Fibroblast of skin of right quadriceps (primary cell): Measurements from ENCODE around the gene FAM222B.
"Not testable (repeated sequence)": the region's sequence is repeated elsewhere in the genome, so short reads cannot be mapped to it uniquely, and the experiment has no call there.

Experiments used
- DNase-seq: peaks from one replicate; pipeline ENCODE4 v3.0.0-alpha.2; 2013

FAM222B gene

GRCh38 chr17:28839221-28839620 is 3.4 kb downstream of the FAM222B start:
- DNase-seq = no peak

GRCh38 chr17:28836541-28836940 is 6.0 kb downstream of the FAM222B start:
- DNase-seq = not testable (repeated sequence)

GRCh38 chr17:28834420-28834819 is 8.2 kb downstream of the FAM222B start:
- no peak for DNase-seq

DNA sequence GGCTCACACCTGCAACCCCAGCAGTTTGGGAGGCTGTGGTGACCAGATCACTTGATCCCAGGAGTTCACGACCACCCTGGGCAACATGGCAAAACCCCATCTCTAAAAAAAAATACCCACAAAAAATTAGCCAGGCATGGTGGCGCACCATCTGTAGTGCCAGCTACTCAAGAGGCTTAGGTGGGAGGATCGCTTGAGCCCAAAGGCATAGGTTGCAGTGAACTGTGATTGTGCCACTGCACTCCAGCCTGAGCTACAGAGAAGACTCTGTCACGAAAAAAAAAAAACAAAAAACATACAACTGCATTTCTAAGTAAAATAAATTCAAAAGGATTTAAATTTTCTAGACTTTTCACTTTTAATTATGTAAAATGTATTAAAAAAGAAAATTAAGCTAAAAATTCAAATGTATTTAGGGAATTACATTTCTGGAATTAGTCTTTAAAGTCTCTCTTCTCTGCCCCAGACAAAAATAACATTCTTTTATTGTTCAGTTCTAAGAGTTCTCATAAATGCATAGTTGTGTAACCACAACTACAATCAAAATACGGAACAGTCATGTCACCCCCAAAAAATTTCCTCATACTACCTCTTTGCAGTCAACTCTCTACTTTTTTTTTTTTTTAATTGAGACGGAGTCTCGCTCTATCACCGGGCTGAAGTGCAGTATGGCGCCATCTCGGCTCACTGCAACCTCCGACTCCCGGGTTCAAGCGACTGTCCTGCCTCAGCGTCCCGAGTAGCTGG is 14.1 kb downstream of the FAM222B start:
- DNase-seq = peak; percentile 34

GRCh38 chr17:28827672-28828071 is 14.9 kb downstream of the FAM222B start:
- no peak for DNase-seq

- DNase-seq = no peak
Measured at GRCh38 chr17:28819582-28819981, 23.0 kb downstream of the FAM222B start.

GRCh38 chr17:28818819-28819221 is 23.8 kb downstream of the FAM222B start:
- DNase-seq = no peak

DNA sequence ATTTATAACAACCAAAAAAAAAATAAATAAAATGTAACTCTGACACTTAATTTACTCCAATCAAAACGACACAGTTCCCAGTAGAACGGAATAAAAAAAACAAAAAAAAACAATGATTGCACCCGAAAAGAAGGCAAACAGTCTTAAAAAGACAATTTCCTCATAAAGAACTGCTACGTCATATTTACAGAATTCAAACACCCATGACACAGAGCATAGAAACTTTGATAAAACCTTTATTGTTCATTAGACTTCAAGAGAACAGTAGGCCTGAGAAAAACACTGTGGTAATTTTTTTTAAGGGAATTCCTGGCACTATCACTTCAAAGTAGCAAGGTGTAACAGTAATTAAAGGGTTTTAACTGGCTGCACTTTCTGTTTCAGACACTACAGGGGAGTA is 26.1 kb downstream of the FAM222B start:
- no peak for DNase-seq

GRCh38 chr17:28812748-28813377 is 29.7 kb downstream of the FAM222B start:
- DNase-seq = peak; percentile 50

GRCh38 chr17:28812091-28812747 is 30.4 kb downstream of the FAM222B start:
- peak; percentile 97 for DNase-seq

- DNase-seq = peak; percentile 12
Measured at GRCh38 chr17:28811651-28812090, 30.9 kb downstream of the FAM222B start.

- DNase-seq = no peak
Measured at GRCh38 chr17:28810437-28810836, 32.2 kb downstream of the FAM222B start.

DNA sequence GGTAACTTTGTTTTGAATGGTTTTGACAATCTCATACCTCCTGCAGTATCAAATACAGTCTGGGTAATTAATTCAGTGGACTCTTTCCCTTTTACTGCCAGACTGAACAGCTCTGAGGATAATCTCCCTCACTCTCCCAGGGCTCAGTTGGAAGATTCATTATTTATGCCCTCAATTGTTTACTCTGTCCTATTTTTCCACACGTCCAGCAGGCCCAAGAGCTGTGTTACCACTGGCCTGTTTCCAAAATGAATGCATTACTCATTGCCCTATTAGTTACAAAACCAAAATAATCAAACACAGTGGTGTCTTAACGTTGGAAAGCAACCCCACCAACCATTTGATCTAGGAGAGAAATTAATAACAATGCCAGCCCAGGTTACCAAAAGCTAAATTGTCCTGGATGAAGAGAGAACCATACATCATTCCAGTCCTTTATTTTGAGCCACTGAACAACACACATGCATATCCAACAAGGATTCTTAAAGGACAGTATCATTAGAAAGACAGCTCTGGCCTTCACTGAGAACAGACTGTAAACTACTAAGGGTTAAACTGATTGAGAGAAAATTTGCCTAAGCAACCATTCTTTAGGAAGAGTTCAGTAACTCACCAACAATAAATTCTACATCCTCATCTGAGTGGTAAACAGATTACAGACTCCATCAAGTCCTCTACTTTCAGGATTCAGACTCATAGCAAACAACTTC is 34.5 kb downstream of the FAM222B start:
- peak; percentile 83 for DNase-seq

DNA sequence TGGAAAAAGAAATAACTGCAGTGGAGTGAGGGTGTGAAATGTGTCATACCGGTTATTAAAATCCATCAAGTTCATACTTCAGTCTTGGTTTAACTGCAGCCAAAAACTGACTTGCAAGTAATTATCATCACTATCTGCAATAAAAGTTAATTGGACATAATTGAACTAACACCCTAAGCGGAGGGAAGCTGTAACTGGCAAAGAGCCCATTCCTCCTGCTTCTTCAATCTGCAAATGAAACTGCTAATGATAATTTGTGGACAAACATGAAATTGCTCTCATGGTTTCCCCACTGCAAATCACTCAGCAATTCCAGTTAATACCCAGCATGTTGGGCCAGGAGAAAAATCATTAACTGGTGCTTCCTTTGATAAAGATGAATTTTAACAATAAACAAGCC is 46.5 kb downstream of the FAM222B start:
- no peak for DNase-seq

DNA sequence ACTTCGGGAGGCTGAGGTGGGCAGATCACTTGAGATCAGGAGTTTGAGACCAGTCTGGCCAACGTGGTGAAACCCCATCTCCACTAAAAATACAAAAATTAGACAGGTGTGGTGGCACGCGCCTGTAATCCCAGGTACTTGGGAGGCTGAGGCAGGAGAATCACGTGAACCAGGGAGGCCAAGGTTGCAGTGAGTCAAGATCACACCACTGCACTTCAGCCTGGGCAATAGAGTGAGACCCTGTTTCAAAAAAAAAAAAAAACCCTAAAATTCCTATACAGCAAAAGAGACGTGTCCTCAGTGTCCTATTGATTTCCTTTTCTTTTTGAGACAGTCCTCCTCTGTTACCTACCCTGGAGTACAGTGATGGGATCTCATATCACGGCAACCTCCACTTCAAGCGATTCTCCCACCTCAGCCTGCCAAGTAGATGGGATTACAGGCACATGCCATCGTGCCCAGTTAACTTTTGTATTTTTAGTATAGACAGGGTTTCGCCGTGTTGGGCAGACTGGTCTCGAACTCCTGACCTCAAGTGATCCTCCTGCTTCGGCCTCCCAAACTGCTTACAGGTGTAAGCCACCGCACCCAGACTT is 47.6 kb downstream of the FAM222B start:
- not testable (repeated sequence) for DNase-seq

DNA sequence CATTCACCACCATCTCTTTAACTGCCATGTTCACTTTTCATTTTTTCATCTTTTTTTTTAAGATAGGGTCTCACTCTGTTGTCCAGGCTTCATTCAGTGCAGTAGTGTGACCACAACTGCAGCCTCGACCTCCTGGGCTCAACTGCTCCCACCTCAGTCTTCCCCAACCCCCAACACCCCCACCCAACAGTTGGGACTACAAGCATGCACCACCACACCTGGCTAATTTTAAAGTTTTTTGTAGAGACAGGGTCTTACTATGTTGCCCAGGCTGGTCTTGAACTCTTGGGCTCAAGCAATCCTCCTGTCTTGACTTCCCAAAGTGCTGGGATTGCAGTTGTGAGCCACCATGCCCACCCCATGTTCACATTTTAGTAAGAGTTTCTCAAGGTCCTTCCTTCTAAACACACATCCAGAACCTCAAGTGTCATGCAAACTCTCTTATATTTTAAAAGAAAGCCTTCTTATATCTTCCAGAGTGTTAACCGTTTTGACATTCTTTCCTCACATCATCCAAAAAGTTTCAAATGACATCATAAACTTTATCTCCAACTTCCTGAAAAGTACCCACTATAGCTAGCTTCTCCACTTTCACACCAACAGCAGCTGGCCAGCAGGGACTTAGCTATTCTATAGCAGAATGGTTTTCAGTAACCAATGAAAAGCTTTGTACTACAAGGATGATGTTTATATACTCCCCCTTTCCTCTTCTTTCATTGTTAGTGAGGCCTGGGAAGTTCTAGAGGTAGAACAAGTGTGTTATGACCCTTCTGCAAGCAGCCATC is 49.5 kb downstream of the FAM222B start:
- no peak for DNase-seq

DNA sequence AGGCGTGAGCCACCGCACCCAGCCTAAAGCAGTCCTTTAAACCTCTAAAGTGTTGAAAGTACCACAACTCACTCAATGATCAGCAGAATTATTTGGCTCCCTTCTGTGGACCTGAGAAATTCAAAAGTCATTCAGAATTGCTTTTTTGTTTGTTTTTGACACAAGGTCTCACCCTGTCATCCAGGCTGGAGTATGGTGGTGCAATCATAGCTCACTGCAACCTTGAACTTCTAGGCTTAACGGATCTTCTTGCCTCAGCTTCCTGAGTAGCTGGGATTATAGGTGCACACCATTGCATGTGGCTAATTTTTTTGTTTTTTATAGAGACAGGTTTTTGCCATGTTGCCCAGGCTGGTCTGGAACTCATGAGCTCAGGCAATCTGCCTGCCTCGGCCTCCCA is 54.5 kb downstream of the FAM222B start:
- DNase-seq = no peak

DNA sequence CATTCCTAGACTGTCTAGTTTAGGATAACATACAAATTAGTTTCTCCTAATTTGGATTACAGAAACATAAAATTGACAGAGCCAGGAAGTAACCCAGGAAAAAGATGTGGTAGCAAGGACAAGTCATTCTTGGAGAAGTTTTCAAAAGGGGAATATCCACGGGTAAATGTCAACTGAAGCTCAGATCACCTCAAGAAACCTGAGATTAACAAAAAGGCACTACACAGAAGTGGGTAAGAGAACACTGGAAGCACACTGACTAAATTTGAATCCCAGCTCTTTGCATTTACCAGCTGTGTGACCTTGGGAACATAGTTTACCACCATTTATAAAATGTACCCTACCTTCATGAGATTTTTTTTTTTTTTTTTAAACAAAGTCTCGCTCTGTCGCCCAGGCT is 59.4 kb downstream of the FAM222B start:
- no peak for DNase-seq

GRCh38 chr17:28779601-28780000 is 63.0 kb downstream of the FAM222B start:
- DNase-seq = not testable (repeated sequence)

- no peak for DNase-seq
Measured at GRCh38 chr17:28777178-28777577, 65.4 kb downstream of the FAM222B start.

DNA sequence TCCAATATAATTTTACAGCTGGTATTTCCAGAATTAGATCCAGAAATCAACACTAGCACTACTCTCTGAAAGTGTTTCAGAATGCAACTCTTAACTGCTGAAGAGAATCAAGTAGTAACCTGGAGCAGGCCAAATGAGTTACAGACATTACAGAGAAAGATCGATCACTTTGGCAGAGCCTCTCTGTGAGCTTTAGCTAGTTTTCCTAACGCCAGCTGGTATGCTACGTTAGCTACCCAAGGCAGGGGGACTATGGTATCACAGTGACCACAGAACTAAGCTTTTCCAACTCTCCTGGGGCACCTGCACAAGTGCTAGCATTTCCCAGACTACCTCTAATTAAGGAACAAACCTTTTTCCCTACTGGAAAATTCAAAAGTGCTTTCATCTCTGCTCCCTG is 68.4 kb downstream of the FAM222B start:
- DNase-seq = no peak

DNA sequence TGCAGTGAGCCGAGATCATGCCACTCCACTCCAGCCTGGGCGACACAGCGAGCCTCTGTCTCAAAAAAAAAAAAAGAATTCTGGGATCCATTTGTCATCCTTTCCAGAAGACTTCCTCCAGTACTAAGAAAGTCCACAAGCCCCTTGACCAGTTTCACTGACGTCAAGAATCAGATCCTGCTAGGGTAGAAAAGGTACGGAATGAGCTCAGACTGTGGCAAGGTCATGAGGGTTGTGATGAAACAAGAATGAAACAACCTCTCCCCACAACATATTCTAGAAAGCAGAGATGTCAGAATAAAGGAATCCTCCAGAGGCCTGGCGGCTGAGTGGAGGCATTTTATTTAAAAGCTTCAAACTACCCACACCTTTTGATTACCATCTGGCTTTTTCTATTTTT is 68.9 kb downstream of the FAM222B start:
- no peak for DNase-seq
